ENCODE data around the gene SCYL3. TPM values are rescaled to one million over a fixed set of nuclear protein-coding genes. Genes with fewer than 3 reads are reported as not detected.
"Not testable (repeated sequence)": the region's sequence is repeated elsewhere in the genome, so short reads cannot be mapped to it uniquely, and the experiment has no call there.

The SCYL3 gene
- polyA plus RNA-seq, 3 donors = 16.6 to 18.9 (median 18.5) TPM

DNA sequence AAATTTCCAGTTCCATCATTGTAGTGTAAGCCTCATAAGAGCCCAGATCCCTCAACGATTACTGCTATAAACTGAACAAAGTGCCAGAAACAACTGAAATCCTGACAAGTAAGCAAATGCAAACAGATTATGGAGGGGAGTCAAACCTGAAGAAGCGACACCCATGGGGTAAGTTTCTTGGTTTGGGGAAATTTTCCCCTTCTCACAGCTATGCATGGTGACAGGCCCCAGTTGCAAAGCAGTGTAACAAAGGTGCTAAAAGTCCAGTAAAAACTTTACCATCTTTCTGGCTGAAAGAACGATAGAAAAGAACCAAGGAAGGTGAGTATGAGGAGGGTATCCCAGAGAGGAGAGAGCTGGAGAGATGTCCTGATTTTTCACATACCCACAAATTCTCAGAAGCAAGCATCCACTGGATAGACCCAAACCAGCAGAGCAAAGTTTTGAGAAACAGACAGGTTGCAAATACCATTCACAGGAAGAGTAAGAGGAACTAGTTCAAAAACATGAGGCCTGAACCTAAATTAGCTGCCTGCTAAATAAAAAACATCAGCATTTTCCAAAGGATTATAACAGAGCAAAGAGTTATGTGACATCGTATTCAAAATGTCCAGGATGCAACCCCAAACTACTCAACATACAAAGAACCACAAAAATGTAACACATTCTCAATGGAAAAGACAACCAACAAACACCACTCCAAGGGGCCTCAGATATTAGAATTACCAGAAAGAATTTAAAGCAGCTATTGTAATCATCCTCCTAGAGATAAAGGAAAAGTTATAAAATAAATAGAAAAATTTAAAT lies 14.5 kb downstream of the SCYL3 start:
- no peak for DNase-seq (ENCODE audit: extremely low read depth in 1 of 11, low read depth in 9 of 11, low spot score in 4 of 11)

DNA sequence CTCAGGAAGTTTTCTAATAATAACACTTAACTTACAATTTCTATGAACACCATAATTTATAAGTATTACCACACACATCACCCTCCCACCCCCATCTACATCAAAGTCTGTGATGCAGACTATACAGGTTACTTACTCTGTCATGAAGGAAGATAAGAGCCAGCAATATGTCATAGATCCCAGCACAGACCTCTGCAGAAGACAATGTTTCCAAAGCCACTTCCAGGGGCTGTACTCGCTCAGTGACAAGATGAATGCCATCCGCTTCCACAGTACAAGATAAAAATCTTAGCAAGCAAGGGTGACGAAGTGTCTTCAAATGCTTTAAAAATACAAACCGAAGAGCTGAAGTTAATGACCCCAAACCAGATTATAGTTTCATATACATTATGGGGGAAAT lies 15.2 kb downstream of the SCYL3 start:
- DNase-seq (ENCODE audit: extremely low read depth in 1 of 11, low read depth in 9 of 11, low spot score in 4 of 11) = no peak

DNA sequence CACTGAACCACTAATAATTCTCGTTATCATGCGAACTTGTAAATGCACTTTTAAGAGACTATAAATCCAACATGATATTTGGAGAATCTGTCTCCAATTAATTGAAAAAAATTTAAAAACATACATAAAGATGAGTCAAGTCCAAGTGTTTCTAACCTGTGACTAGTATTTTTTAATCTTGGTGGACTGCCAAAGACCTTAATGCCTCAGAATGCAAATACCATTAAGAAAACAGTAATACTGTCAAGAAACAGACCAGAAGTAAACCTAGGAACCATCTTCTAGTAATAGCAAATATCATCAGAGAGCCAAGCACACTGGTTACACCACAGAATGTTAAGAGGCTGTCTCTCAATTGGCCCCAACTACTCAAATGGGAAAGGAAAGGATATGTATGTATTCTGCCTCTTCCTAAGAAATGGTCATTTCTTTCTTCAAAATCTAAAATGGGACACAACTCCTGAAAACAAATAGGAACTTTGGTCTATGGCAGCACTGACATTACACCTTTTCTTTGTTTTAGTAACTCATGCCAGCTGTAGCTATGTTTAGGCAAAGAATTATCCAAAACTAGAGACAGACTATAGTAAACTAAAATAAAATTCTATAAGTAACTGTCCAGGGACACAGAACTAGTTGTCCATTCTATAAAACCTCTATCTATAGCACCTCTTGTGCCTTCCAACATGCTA lies 15.8 kb downstream of the SCYL3 start:
- DNase-seq (ENCODE audit: extremely low read depth in 1 of 11, low read depth in 9 of 11, low spot score in 4 of 11) = no peak

DNA sequence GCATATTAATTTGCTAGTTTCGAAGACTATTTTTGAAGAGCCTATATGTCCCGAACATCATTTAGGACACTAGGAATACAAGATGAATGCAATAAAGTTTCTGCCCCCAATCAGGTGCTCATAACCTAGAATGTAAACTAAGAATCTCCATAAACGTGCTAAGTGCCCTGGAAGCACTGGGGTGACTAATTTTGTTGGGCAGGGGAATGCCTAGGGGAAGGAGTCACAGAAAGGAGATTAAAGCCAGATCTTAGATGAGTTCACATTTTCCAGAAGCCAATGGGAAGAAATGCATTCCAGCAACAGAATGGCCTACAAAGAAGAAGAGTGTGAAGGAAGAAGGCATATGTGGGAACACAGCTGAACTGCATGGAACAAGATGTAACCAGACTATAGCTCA lies 19.5 kb downstream of the SCYL3 start:
- DNase-seq (ENCODE audit: extremely low read depth in 1 of 11, low read depth in 9 of 11, low spot score in 4 of 11) = no peak

DNA sequence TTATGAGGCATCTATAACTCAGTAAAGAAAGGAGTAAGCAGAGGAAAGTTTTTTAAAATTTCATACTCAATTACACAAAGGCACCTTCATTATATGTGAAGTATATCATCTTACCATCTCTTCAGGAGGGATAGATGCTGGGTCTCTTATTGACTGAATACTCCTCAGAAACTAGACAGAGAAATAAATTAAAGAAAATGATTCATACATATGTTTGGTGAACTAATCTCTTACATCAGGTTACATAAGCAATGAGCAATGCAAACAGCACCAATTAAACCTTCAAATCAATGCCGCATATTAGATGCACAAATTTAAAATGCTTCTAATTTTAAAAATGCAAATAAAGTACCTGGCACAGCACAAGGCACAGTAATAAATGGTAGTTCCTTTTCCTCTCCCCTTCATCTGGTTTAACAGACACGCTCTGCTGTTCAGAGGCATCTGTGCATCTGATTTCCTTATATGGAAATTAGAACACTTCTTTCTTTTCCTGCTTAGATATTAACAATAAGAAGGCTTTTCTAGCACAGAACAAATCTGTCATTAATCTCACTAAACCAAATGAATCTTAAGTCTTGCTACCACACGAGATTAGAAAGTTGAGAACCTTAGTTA lies 20.0 kb downstream of the SCYL3 start:
- no peak for DNase-seq (ENCODE audit: extremely low read depth in 1 of 11, low read depth in 9 of 11, low spot score in 4 of 11)

DNA sequence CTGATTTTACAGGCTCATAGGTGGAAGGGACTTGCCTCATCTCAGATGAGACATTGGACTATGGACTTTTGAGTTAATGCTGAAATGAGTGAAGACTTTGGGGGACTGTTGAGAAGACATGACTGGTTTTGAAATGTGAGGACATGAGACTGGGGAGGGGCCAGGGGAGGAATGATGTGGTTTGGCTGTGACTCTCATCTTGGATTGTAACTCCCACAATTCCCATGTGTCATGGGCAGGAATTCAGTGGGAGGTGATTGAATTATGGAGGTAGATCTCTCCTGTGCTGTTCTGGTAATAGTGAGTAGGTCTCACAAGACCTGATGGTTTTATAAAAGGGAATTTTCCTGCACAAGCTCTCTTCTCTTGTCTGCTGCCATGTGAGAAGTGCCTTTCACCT lies 20.8 kb downstream of the SCYL3 start:
- no peak for DNase-seq (ENCODE audit: extremely low read depth in 1 of 11, low read depth in 9 of 11, low spot score in 4 of 11)

DNA sequence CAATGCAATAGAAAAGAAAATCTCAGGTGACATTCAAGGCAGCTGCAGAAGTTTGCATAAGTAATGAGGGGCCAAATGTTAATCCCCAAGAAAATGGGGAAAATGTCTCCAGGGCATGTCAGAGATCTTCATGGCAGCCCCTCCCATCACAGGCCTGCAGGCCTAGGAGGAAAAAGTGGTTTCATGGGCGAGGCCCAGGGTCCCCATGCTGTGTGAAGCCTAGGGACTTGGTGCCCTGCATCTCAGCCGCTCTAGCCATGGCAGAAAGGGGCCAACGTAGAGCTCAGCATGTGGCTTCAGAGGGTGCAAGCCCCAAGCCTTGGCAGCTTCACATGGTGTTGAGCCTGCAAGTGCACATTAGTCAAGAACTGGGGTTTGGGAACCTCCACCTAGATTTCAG lies 21.7 kb downstream of the SCYL3 start:
- DNase-seq (ENCODE audit: extremely low read depth in 1 of 11, low read depth in 9 of 11, low spot score in 4 of 11) = not testable (repeated sequence)

GRCh38 chr1:169869426-169869825 lies 24.3 kb downstream of the SCYL3 start:
- no peak for DNase-seq (ENCODE audit: extremely low read depth in 1 of 11, low read depth in 9 of 11, low spot score in 4 of 11)

- no peak for DNase-seq (ENCODE audit: extremely low read depth in 1 of 11, low read depth in 9 of 11, low spot score in 4 of 11)
Measured at GRCh38 chr1:169868978-169869377, 24.7 kb downstream of the SCYL3 start.

GRCh38 chr1:169867012-169867675 lies 26.6 kb downstream of the SCYL3 start:
- DNase-seq (ENCODE audit: extremely low read depth in 1 of 11, low read depth in 9 of 11, low spot score in 4 of 11) = no peak

DNA sequence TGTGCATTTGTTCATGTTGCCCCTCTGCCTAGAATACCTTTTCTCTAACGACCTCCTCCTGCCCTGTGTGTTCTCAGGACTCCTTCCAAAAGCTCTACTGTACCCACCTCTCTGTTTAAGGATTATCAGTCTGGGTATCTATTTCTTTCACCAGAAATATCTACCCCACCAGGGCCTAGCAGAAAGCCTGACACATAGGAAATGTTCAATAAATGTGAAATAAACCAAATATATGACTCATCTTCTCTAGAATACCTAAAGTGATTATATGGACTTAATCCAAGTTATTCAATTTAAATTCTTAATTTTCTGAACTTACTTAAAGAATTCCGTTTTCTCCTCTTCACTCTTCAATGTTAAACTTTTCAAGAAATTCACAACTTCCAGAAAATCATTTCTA lies 27.1 kb downstream of the SCYL3 start:
- DNase-seq (ENCODE audit: extremely low read depth in 1 of 11, low read depth in 9 of 11, low spot score in 4 of 11) = no peak

- DNase-seq (ENCODE audit: extremely low read depth in 1 of 11, low read depth in 9 of 11, low spot score in 4 of 11) = not testable (repeated sequence)
Measured at GRCh38 chr1:169864531-169864930, 29.2 kb downstream of the SCYL3 start.

DNA sequence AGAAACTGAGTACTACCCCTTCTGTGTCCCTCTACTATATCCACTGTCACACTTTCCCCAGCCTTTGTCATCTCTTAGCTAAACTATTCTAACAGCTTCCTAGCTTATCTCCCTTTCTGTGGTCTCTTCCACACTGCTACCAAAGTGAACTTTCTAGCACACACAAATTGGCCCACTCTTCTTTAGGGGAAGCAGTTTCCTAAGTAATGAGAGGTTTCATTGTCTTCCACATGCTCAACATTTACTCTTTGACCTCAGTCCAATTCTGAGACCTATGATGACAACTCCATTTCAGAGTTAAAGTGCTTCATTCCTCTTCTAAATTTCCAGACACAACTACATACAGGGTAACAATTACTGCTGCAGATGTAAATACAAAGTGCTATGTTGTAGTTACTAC lies 32.9 kb downstream of the SCYL3 start:
- DNase-seq (ENCODE audit: extremely low read depth in 1 of 11, low read depth in 9 of 11, low spot score in 4 of 11) = no peak

- no peak for DNase-seq (ENCODE audit: extremely low read depth in 1 of 11, low read depth in 9 of 11, low spot score in 4 of 11)
Measured at GRCh38 chr1:169860187-169860586, 33.5 kb downstream of the SCYL3 start.

DNA sequence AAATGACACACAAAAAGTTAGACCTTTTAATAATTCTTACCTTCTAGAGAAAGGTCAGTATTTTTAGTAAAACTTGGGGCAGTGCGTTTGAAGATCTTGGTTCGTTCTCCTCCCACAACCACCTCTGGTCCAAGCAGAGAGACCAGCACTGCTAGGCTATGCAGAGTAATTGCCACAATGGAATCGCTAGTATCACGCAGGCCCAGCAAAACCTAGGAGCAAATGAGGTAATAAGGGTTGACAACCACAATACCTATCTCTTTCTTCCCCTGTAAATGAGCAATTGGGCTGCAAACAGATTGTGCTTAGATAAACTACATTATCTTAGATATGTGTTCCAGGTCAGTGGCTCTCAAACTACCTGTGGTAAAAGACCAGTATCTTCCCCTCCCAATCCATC lies 34.7 kb downstream of the SCYL3 start:
- DNase-seq (ENCODE audit: extremely low read depth in 1 of 11, low read depth in 9 of 11, low spot score in 4 of 11) = no peak

- DNase-seq (ENCODE audit: extremely low read depth in 1 of 11, low read depth in 9 of 11, low spot score in 4 of 11) = no peak
Measured at GRCh38 chr1:169858467-169858866, 35.2 kb downstream of the SCYL3 start.

DNA sequence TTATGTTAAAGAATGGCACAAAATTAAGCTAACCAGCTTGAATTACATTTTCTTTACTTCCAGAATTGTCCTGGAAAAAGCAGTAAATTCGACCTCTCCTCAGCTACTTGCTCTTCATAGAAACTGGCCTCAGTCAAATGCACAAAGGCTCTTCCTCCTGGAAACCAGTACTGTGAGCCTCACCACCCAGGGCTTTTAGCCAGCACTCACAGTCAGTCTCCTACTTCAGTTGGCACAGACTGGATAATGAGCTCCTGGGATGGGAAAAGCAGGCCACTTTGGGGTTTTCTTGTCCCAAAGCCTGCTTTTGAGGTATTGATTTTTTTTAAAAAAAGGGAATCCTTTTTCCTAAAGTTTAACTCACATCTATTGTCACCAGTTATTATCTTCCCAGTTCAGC lies 40.4 kb downstream of the SCYL3 start:
- no peak for DNase-seq (ENCODE audit: extremely low read depth in 1 of 11, low read depth in 9 of 11, low spot score in 4 of 11)

DNA sequence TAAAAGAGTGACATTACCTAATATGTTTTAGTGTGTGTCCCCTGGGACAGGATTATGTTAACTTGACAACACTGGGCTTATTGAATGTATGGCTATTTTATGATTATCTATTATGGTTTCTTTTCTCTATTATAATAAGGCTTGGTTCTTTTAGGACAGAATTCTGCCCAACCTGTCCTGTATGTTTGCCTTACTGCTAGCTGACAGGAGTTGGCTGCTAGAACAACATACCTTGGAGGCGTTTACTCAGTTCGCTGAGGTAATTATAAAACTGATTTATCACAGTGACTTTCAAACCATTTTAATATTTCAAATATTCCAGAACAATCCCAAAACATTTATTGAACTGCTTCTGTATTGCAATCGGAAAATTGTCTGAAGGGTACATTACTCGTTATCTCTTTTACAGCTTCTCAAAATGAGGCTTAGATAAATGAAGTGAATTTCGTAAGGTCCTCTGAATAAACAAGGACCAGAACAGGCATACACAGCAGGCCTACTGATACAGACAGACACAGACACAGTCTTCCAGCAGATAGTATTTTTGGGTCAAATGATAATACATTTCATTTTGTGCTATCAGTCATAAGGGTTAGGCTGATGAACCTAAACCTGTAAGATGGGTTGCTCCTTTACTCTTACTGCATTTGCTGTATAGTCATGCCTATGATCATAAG lies 44.2 kb downstream of the SCYL3 start:
- no peak for DNase-seq (ENCODE audit: extremely low read depth in 1 of 11, low read depth in 9 of 11, low spot score in 4 of 11)

- DNase-seq (ENCODE audit: extremely low read depth in 1 of 11, low read depth in 9 of 11, low spot score in 4 of 11) = no peak
Measured at GRCh38 chr1:169848456-169848855, 45.2 kb downstream of the SCYL3 start.
